MM.1S (cell line): ENCODE results near the gene SUGT1.

ENCODE experiments used
- EZH2 ChIP-seq: fragments of 300-600 bp; sonication (generic); optimal IDR thresholded peaks from 2 replicates; pipeline ENCODE3; 2017; ENCODE audit warnings: low read depth, mild to moderate bottlenecking, antibody characterized with exemption, low read length, mixed read lengths
- EZH2phosphoT487 ChIP-seq: fragments of 300-600 bp; sonication (generic); IDR thresholded peaks from 2 replicates; pipeline ENCODE4 v1.6.1; 2018; ENCODE audit warnings: antibody characterized with exemption, low read length
- TF ChIP-seq, protein P1 (sequence below): fragments of 300-600 bp; sonication (generic); IDR thresholded peaks from 2 replicates; pipeline ENCODE4 v1.5.1; 2016; ENCODE audit warnings: antibody characterized with exemption, low read length, mixed read lengths

GRCh38 chr13:52749419-52749818 lies 96.8 kb downstream of the SUGT1 start:
- TF ChIP-seq, protein P1, sequence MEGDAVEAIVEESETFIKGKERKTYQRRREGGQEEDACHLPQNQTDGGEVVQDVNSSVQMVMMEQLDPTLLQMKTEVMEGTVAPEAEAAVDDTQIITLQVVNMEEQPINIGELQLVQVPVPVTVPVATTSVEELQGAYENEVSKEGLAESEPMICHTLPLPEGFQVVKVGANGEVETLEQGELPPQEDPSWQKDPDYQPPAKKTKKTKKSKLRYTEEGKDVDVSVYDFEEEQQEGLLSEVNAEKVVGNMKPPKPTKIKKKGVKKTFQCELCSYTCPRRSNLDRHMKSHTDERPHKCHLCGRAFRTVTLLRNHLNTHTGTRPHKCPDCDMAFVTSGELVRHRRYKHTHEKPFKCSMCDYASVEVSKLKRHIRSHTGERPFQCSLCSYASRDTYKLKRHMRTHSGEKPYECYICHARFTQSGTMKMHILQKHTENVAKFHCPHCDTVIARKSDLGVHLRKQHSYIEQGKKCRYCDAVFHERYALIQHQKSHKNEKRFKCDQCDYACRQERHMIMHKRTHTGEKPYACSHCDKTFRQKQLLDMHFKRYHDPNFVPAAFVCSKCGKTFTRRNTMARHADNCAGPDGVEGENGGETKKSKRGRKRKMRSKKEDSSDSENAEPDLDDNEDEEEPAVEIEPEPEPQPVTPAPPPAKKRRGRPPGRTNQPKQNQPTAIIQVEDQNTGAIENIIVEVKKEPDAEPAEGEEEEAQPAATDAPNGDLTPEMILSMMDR, result no peak
- TF ChIP-seq EZH2 (no peak), EZH2phosphoT487 (no peak)
